ENCODE data around the gene KRT8. TPM values are rescaled to one million over a fixed set of nuclear protein-coding genes. Genes with fewer than 3 reads are reported as not detected.
A peak's percentile ranks its signal among the peaks of the same experiment; 100 is the strongest.
"Not testable (repeated sequence)": the region's sequence is repeated elsewhere in the genome, so short reads cannot be mapped to it uniquely, and the experiment has no call there.

Gene KRT8
- total and polyA plus RNA-seq, 2 of the 13 experiments (the other 11 are each of a cell fraction or from before 2014, with no cell fraction given) = 498 to 718 TPM

DNA sequence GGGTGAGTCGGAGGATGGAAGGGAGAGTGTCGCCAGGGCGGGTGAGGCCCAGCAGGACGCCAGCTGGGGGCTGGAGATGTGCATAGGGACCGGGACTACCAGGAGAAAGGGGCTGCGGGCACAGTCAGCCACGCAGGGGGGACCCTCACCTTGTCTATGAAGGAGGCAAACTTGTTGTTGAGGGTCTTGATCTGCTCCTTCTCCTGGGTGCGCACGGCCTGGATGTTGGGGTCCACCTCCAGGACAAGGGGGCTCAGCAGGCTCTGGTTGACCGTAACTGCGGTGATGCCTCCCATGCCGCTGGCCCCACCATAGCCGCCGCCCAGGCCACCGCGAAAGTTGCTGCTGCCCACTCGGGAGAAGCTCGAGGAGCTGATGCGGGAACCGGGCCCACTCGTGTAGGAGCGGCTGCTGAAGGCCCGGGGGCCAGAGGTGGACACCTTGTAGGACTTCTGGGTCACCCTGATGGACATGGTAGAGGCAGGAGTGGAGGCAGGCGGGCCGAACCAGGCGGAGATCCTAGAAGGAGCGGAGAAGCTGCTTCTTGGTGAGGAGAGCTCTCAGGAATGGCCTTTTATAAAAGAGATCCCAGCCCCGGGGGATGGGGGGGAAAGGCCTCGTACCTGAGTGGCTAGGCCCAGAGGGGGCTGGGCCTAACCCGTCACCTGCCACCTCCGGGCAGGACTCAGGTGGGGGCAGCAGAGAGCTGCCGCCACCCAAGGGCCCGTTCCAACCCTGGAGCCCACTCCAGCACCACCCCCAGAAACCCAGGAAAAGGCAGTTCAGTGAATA lies at the start of gene KRT8 (continued):
- TF ChIP-seq, protein P1, sequence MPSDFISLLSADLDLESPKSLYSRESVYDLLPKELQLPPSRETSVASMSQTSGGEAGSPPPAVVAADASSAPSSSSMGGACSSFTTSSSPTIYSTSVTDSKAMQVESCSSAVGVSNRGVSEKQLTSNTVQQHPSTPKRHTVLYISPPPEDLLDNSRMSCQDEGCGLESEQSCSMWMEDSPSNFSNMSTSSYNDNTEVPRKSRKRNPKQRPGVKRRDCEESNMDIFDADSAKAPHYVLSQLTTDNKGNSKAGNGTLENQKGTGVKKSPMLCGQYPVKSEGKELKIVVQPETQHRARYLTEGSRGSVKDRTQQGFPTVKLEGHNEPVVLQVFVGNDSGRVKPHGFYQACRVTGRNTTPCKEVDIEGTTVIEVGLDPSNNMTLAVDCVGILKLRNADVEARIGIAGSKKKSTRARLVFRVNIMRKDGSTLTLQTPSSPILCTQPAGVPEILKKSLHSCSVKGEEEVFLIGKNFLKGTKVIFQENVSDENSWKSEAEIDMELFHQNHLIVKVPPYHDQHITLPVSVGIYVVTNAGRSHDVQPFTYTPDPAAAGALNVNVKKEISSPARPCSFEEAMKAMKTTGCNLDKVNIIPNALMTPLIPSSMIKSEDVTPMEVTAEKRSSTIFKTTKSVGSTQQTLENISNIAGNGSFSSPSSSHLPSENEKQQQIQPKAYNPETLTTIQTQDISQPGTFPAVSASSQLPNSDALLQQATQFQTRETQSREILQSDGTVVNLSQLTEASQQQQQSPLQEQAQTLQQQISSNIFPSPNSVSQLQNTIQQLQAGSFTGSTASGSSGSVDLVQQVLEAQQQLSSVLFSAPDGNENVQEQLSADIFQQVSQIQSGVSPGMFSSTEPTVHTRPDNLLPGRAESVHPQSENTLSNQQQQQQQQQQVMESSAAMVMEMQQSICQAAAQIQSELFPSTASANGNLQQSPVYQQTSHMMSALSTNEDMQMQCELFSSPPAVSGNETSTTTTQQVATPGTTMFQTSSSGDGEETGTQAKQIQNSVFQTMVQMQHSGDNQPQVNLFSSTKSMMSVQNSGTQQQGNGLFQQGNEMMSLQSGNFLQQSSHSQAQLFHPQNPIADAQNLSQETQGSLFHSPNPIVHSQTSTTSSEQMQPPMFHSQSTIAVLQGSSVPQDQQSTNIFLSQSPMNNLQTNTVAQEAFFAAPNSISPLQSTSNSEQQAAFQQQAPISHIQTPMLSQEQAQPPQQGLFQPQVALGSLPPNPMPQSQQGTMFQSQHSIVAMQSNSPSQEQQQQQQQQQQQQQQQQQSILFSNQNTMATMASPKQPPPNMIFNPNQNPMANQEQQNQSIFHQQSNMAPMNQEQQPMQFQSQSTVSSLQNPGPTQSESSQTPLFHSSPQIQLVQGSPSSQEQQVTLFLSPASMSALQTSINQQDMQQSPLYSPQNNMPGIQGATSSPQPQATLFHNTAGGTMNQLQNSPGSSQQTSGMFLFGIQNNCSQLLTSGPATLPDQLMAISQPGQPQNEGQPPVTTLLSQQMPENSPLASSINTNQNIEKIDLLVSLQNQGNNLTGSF (CRISPR knock-in tag; IDR thresholded peaks at IDR 0.05) = peak; percentile 65; the same call in 1 of the 2 replicates
- TF ChIP-seq TBL1XR1 (IDR thresholded peaks at IDR 0.05; ENCODE audit: borderline replicate concordance, low read length, partially characterized antibody) (peak; percentile 36), ZSCAN31 (CRISPR knock-in tag; IDR thresholded peaks at IDR 0.05; ENCODE audit: low read depth) (peak; percentile 32; the same call in 1 of the 2 replicates), MXD4 (CRISPR knock-in tag; IDR thresholded peaks at IDR 0.05) (peak; percentile 36), SMAD3 (CRISPR knock-in tag; IDR thresholded peaks at IDR 0.05) (peak; percentile 74; the same call in 1 of the 2 replicates), KLF11 (CRISPR knock-in tag; IDR thresholded peaks at IDR 0.05) (peak; percentile 71), ZNF547 (CRISPR knock-in tag; IDR thresholded peaks at IDR 0.05) (peak; percentile 64; the same call in 1 of the 2 replicates), SOX13 (IDR thresholded peaks at IDR 0.05) (peak; percentile 60), SOX5 (CRISPR knock-in tag; IDR thresholded peaks at IDR 0.05; ENCODE audit: borderline replicate concordance) (peak; percentile 26; the same call in 1 of the 2 replicates), ZNF629 (CRISPR knock-in tag; conservative IDR thresholded peaks at IDR 0.05) (0 out of 2 replicates have a peak, but pooled peaks have one; percentile 3), ZNF83 (CRISPR knock-in tag; IDR thresholded peaks at IDR 0.05; ENCODE audit: borderline replicate concordance) (0 out of 2 replicates have a peak, but pooled peaks have one; percentile 42), SIX4 (CRISPR knock-in tag; IDR thresholded peaks at IDR 0.05) (peak; percentile 8; the same call in 1 of the 2 replicates), ZBTB20 (CRISPR knock-in tag; IDR thresholded peaks at IDR 0.05; ENCODE audit: borderline replicate concordance, low read depth) (peak; percentile 35; the same call in 1 of the 2 replicates), NFIC (IDR thresholded peaks at IDR 0.05; ENCODE audit: low read length) (peak; percentile 15; the same call in 1 of the 2 replicates), NR2F1 (CRISPR knock-in tag; IDR thresholded peaks at IDR 0.05) (peak in 1 of 2 experiments; percentile 40; a peak in 1 of 4 replicates), ZFP90 (CRISPR knock-in tag; IDR thresholded peaks at IDR 0.05; ENCODE audit: borderline replicate concordance) (peak; percentile 35; the same call in 1 of the 2 replicates), DR1 (CRISPR knock-in tag; IDR thresholded peaks at IDR 0.05) (peak; percentile 95), ZNF563 (CRISPR knock-in tag; IDR thresholded peaks at IDR 0.05) (peak; percentile 42; the same call in 1 of the 2 replicates), ZNF615 (CRISPR knock-in tag; IDR thresholded peaks at IDR 0.05; ENCODE audit: borderline replicate concordance) (0 out of 2 replicates have a peak, but pooled peaks have one; percentile 26), GABPB1 (CRISPR knock-in tag; IDR thresholded peaks at IDR 0.05) (peak; percentile 46; the same call in 1 of the 2 replicates)
- TF ChIP-seq, protein P2, sequence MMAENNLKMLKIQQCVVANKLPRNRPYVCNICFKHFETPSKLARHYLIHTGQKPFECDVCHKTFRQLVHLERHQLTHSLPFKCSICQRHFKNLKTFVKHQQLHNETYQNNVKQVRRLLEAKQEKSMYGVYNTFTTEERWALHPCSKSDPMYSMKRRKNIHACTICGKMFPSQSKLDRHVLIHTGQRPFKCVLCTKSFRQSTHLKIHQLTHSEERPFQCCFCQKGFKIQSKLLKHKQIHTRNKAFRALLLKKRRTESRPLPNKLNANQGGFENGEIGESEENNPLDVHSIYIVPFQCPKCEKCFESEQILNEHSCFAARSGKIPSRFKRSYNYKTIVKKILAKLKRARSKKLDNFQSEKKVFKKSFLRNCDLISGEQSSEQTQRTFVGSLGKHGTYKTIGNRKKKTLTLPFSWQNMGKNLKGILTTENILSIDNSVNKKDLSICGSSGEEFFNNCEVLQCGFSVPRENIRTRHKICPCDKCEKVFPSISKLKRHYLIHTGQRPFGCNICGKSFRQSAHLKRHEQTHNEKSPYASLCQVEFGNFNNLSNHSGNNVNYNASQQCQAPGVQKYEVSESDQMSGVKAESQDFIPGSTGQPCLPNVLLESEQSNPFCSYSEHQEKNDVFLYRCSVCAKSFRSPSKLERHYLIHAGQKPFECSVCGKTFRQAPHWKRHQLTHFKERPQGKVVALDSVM (CRISPR knock-in tag; IDR thresholded peaks at IDR 0.05) = peak; percentile 55; the same call in 1 of the 2 replicates
- TF ChIP-seq SOX13 (CRISPR knock-in tag; conservative IDR thresholded peaks at IDR 0.05 in 1 of 2, IDR thresholded peaks at IDR 0.05 in 1 of 2) = not testable (repeated sequence)
